Activated T-helper 1 cell treated with Interleukin-2 at 50 U/mL for 16 hours (primary cell): ENCODE data around the gene ENTHD1.

ENCODE experiments used
- DNase-seq: peaks from one replicate; pipeline ENCODE4 v3.0.0-alpha.2; 2020; ENCODE audit warnings: low read depth

The ENTHD1 gene

GRCh38 chr22:39893526-39893925 is at the start of gene ENTHD1:
TSS of gene ENTHD1 (minus strand) at chr22:39893760. CDS start at chr22:39887748, 6,012 bp downstream.
- DNase-seq, result no peak

GRCh38 chr22:39943337-39943736 is 49.8 kb upstream of the ENTHD1 start:
- DNase-seq, result no peak

GRCh38 chr22:39942439-39943230 is 49.1 kb upstream of the ENTHD1 start:
- DNase-seq, result no peak

- DNase-seq, result no peak
These were observed 48.0 kb upstream of the ENTHD1 start for GRCh38 chr22:39941601-39942000.

DNA sequence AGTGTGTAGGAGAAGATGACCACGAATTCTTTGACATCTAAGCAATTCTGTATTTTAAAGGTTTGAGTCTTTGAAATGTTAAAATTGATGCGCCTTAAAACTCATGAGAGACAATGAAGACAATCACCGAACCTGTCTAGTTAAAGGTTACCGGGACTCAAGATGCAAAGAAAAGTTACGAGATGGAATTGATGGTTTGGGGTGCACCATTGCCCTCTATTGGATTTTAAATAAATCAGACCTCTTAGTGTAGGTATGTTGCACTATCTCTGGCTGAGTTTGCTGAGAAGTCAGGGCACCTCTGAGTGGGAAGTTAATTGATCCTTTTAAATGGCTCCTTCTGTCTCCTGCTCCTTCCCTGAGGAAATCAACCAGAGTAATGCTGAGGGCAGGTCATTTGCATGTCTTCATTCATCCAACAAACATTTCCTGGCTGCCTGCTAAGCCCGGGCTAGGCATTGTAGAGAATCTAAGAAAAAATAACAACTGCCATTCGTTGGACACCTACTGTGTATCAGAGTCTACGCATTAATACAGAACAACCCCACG is 47.3 kb upstream of the ENTHD1 start:
- DNase-seq, result no peak

DNA sequence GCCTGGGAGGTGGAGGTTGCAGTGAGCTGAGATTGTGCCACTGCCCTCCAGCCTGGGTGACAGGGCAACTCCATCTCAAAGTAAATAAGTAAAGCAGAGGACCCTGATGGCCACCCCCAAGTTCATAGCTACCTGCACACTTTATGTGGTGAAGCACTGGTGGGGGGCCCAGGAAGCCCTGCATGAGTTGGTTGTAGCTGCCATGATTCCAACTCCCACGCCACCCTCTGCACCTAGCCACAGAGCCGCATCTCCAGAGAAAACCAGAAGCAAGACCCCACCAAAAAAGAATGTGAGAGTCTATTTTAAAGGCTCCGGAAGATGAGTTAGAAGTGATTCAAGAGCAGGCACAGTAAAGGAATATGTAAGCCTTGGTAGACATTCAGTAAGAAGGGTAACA is 46.3 kb upstream of the ENTHD1 start:
- DNase-seq, result no peak

GRCh38 chr22:39938509-39939111 is 45.0 kb upstream of the ENTHD1 start:
- no peak for DNase-seq

DNA sequence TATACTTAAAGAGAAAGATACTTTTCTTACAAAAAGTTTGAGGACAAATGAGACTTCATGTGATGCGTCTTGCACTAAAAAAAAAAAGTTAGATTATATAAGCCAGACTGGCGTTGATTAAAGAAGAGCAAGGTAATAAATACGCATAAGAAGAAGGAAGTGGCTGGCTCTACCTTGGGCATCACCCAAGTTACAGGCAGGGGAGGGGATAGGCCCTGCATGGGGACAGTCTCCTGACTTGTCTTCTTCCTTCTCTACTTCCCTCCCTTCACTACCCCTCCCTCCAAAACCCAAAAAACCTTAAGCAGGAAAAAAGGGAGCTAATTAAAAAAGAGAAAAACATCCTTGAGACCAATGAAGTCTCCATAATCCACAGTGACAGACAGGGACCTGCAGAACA is 44.3 kb upstream of the ENTHD1 start:
- DNase-seq, result no peak

GRCh38 chr22:39936523-39937145 is 43.1 kb upstream of the ENTHD1 start:
- no peak for DNase-seq

DNA sequence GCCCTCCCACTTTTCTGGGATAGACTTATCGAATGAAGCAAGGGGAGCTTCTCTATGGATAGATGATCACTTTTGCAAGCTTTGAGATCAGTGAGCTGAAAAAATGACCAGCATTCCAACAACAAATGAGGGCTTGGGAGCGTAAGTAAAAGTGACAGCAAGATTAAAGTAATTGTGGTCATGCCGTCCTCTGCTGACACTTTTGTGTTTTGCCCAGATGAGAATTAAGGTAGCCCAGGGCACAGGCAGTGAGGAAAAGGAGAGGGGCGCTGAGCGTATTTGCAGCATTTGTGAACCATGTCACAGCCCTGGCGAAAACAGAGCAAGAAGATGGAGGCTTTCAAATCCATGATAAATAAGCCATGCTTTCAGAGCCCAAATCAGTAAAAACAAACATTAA is 42.1 kb upstream of the ENTHD1 start:
- no peak for DNase-seq

DNA sequence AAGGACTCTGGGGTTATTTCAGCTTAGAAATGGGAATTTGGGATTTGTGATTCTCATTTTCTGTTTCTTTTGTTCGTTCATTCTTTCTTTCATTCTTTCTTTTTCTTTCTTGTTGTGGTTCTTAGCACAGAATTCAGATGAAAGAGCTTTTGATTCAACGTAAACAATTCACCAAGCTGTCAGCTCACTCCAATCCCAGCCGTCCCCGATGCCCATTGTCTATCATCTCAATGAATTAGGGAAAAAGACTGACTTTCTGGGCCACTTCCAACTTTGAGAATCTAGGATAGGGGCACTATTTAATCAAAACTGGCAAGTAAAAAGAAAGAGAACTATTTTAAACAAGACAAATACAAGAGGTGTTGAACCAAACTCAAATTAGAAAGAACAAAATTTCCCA is 41.6 kb upstream of the ENTHD1 start:
- DNase-seq, result no peak

GRCh38 chr22:39933741-39934140 is 40.2 kb upstream of the ENTHD1 start:
- no peak for DNase-seq

GRCh38 chr22:39932918-39933649 is 39.5 kb upstream of the ENTHD1 start:
- no peak for DNase-seq

DNA sequence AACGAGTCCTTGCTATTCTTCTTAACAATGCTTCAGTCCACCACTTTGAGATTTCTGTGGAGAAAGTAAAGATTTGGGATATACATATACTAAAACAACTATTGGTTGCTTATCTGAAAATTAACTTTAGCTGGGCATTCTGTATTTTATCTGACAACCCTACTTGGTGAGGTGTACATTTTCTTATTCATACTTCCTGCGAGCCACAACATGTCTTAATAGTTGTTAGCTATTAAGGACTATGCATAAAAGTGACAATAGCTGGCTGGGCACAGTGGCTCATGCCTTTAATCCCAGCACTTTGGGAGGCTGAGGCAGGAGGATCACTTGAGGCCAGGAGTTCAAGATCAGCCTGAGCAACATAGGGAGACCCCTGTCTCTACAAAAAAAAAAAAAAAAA is 38.6 kb upstream of the ENTHD1 start:
- DNase-seq, result no peak

DNA sequence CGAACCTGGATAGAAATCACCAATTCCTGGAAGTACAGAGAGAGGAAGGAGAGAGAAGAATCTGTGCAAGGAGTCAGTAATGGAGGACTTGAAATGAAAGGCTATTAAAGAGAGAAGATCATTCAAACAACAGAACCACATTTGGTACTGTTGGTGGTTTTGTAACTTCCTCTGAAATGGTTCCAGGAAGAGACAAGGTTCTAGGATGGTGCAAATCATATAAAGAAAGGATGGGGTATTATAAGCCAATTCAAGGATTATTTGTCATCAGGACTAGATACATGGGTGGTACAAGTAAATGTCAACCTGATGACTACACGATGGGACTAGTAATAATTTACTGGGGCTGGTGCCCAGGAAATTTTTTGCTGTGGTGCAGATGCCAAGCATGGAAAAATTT is 37.7 kb upstream of the ENTHD1 start:
- DNase-seq, result no peak

GRCh38 chr22:39928536-39929520 is 35.3 kb upstream of the ENTHD1 start:
- DNase-seq, result no peak

DNA sequence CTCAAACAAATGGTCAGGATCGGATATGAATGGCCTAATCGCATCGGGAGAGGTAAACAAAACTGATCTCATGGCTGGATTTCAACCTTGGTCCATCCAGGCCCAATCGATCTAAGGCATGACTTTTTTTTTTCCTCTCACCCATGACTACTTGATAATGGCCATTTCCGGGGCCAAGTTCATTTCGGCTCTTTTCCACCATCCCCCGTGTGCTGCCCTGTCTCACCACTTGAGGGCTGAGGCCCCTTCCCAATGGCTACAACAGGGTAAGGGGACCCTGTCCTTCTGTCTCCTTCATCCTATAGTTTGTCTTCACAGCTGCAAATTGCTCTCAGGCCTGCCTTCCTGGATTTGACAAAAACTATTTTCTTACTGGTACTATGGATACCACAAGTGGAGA is 34.0 kb upstream of the ENTHD1 start:
- no peak for DNase-seq

DNA sequence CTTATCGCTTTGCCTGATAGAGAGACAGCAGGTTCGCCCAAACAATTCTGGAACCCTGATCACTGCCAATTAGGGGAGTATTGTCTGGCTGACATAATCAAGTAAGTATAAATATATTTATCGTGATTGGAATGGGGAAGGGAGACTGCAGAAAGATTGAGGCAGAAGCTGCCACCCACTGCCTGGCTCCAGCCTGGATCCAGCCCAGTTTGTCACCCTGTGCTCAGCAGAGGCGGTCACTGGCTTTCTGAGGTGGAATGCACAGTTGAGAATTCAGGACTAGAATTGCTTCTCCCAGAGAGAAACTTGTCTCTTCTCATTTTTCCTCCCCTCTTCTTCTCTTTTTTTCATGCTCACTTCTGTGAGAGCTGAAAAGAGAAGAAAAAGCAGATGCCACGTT is 33.2 kb upstream of the ENTHD1 start:
- DNase-seq, result no peak

DNA sequence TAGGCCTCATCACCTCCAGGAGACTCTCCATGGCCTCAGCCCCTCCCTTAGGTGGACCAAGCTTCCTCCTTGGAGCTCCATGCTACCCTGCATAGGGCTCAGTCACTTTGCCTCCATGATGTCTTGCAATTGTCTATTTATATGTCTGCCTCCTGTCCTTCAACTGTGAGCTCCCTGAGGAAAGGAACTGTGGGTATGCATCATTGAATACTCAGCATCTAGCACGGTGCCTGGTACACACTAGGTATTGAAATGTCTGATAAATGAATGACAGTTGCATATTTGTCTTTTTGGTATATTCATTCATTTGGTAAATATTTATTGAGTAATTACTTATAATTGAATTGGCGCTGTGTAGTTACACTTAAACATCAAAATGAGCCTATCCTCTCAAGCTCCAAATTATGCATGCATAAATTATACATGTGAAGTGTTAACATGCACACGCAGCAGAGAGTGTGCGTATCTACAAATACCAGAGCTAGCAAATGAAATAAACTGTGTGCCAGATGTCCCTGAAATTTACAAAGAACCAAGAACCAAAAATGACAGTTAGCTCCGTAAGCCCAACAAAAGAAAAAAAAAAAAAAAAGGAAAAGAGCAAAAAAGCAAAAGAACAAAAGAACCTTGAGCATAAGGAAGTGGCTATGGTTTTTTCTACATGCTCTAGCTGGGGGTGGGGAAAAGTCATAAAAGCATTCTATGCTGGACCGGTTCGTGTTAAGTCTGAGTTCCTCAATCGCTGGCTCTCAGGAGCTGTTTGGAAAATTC is 32.5 kb upstream of the ENTHD1 start:
- no peak for DNase-seq

- DNase-seq, result no peak
These were observed 31.7 kb upstream of the ENTHD1 start for GRCh38 chr22:39925273-39925672.
